Stimulated activated CD8-positive, alpha-beta memory T cell treated with anti-CD3 and anti-CD28 coated beads, Interleukin-7, amount 100 ng/mL, for 1 hour (primary cell): ENCODE measurements around the gene ZNF419.
A peak's percentile ranks its signal among the peaks of the same experiment; 100 is the strongest.
"Not testable (repeated sequence)": the region's sequence is repeated elsewhere in the genome, so short reads cannot be mapped to it uniquely, and the experiment has no call there.

ENCODE experiments used
- DNase-seq, 2 donors: peaks; one replicate each; pipeline ENCODE4 v3.0.0-alpha.2; 2020; ENCODE audit warnings: low read depth in 2 of 2

ZNF419 gene

GRCh38 chr19:57487477-57488298 is at the start of gene ZNF419:
Gene ZNF419 (plus strand): TSS chr19:57487750. CDS start chr19:57487951, 201 bp downstream.
- DNase-seq = peak; percentile 83 to 89

GRCh38 chr19:57437931-57438330 is 49.6 kb upstream of the ZNF419 start:
- DNase-seq = no peak

GRCh38 chr19:57438925-57439324 is 48.6 kb upstream of the ZNF419 start:
- no peak for DNase-seq

GRCh38 chr19:57441979-57442752 is 45.4 kb upstream of the ZNF419 start:
- no peak for DNase-seq

- no peak for DNase-seq
Measured at GRCh38 chr19:57443121-57443696, 44.3 kb upstream of the ZNF419 start.

- DNase-seq = no peak
Measured at GRCh38 chr19:57452307-57452706, 35.2 kb upstream of the ZNF419 start.

- DNase-seq = no peak
Measured at GRCh38 chr19:57465680-57466381, 21.7 kb upstream of the ZNF419 start.

- DNase-seq = no peak
Measured at GRCh38 chr19:57466489-57466888, 21.1 kb upstream of the ZNF419 start.

GRCh38 chr19:57473646-57474045 is 13.9 kb upstream of the ZNF419 start:
- DNase-seq = no peak

GRCh38 chr19:57477191-57478008 is 10.2 kb upstream of the ZNF419 start, which contains the start of gene ZNF772:
Gene ZNF772 (minus strand): TSS chr19:57477566. CDS start chr19:57477309, 257 bp downstream.
- peak; percentile 62 to 71 for DNase-seq

GRCh38 chr19:57488299-57488644 is 722 bp downstream of the ZNF419 start:
- not testable (repeated sequence) for DNase-seq

GRCh38 chr19:57499332-57499679 is 11.8 kb downstream of the ZNF419 start:
- not testable (repeated sequence) for DNase-seq

- DNase-seq = peak; percentile 92 to 93
Measured at GRCh38 chr19:57499680-57500395, 12.3 kb downstream of the ZNF419 start, which contains the start of gene ZNF773. Gene ZNF773 (plus strand): TSS chr19:57499938. CDS start chr19:57500081, 143 bp downstream.

GRCh38 chr19:57500400-57500799 is 12.8 kb downstream of the ZNF419 start:
- not testable (repeated sequence) for DNase-seq

GRCh38 chr19:57506163-57506562 is 18.6 kb downstream of the ZNF419 start:
- DNase-seq = no peak

- no peak for DNase-seq
Measured at GRCh38 chr19:57511484-57511883, 23.9 kb downstream of the ZNF419 start.

GRCh38 chr19:57512845-57513244 is 25.3 kb downstream of the ZNF419 start:
- DNase-seq = no peak

- no peak for DNase-seq
Measured at GRCh38 chr19:57515255-57515654, 27.7 kb downstream of the ZNF419 start.

- DNase-seq = not testable (repeated sequence)
Measured at GRCh38 chr19:57518021-57518420, 30.5 kb downstream of the ZNF419 start.
